Vagina (tissue), 2 donors: Measurements from ENCODE around the gene DGKE. TPM values are rescaled to one million over a fixed set of nuclear protein-coding genes. Genes with fewer than 3 reads are reported as not detected.

ENCODE experiments used
- DNase-seq, 2 donors: peaks; one replicate each; pipeline ENCODE4 v3.0.0-alpha.2; 2017; ENCODE audit errors: extremely low spot score in 2 of 2
- H3K27ac ChIP-seq: fragments of 200-600 bp; sonication (generic); one replicate; pipeline ENCODE4 v1.5.1; 2019
- H3K27me3 ChIP-seq: fragments of 200-600 bp; sonication (generic); one replicate; pipeline ENCODE4 v1.5.1; 2019
- H3K36me3 ChIP-seq, 2 donors: fragments of 200-600 bp; sonication (generic); one replicate each; pipeline ENCODE4 v1.5.1; 2017 to 2019
- H3K4me1 ChIP-seq: fragments of 200-600 bp; sonication (generic); one replicate; pipeline ENCODE4 v1.5.1; 2019
- H3K4me3 ChIP-seq, 2 donors: fragments of 200-600 bp; sonication (generic); 1 replicate in 1 of 2; 2 replicates in 1 of 2; pipeline ENCODE4 v1.5.1; 2016 to 2019
- H3K9me3 ChIP-seq: fragments of 200-600 bp; sonication (generic); one replicate; pipeline ENCODE4 v1.5.1; 2019
- POLR2A ChIP-seq, 2 donors: fragments of 450-650 bp; IDR thresholded peaks; one replicate each; pipeline ENCODE4 v1.6.1; 2017; ENCODE audit warnings: antibody characterized with exemption in 2 of 2, mild to moderate bottlenecking in 2 of 2, moderate library complexity in 2 of 2
- POLR2AphosphoS5 ChIP-seq, 2 donors: sonication (generic); formaldehyde crosslinking; IDR thresholded peaks; one replicate each; pipeline ENCODE4 v1.9.0; 2017; ENCODE audit warnings: antibody characterized with exemption in 2 of 2, mild to moderate bottlenecking in 2 of 2, low read depth in 1 of 2; ENCODE audit not compliant: insufficient read depth in 1 of 2
- intact Hi-C: fragments of 100-400 bp; cut with DNase I; formaldehyde crosslinking; loops from one replicate; pipeline ENCODE4 v1.15.1; 2023
- total RNA-seq: library from RNA; depleted of rRNA; stranded (reverse); fragments of >200 nt; gene quantifications from one replicate; pipeline ENCODE4 v1.2.3, GENCODE V29; 2016
- TF ChIP-seq, protein P1 (sequence below), 3 experiments: fragments of 450-650 bp in 2 of 3; fragments of 200-600 bp in 1 of 3; sonication (generic) in 1 of 3; IDR thresholded peaks; one replicate each; pipeline ENCODE4 v1.5.1; 2017 to 2019; ENCODE audit warnings: antibody characterized with exemption in 3 of 3, mild to moderate bottlenecking in 2 of 3, moderate library complexity in 2 of 3

Gene DGKE
- total RNA-seq, 1 donor from 2014 or later, result 13.0 TPM

DNA sequence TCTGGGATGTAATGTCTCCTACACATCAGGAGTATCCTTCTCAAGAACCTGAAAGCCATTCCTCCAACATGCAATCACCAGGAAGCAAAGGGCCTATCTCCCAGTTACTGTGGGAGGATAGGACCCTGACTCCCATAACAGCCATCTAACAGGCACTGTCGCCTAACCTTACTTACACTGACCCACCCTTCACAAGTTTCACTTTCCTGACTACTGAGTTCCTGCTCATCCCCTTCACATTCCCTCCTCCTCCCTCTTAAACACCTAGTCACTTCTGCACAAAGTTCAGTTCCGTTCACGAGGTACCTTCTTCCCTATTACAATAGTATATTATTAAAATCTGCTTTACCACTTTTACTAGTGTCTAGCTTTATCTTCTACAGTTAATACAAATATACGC is 1.5 kb upstream of the DGKE start:
- no peak for TF ChIP-seq POLR2AphosphoS5 (IDR thresholded peaks at IDR 0.05; ENCODE audit: insufficient read depth in 1 of 2, low read depth in 1 of 2)
- TF ChIP-seq POLR2A (IDR thresholded peaks at IDR 0.05), result no peak
- TF ChIP-seq, protein P1, sequence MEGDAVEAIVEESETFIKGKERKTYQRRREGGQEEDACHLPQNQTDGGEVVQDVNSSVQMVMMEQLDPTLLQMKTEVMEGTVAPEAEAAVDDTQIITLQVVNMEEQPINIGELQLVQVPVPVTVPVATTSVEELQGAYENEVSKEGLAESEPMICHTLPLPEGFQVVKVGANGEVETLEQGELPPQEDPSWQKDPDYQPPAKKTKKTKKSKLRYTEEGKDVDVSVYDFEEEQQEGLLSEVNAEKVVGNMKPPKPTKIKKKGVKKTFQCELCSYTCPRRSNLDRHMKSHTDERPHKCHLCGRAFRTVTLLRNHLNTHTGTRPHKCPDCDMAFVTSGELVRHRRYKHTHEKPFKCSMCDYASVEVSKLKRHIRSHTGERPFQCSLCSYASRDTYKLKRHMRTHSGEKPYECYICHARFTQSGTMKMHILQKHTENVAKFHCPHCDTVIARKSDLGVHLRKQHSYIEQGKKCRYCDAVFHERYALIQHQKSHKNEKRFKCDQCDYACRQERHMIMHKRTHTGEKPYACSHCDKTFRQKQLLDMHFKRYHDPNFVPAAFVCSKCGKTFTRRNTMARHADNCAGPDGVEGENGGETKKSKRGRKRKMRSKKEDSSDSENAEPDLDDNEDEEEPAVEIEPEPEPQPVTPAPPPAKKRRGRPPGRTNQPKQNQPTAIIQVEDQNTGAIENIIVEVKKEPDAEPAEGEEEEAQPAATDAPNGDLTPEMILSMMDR (IDR thresholded peaks at IDR 0.05), result no peak
- no peak for DNase-seq
- Histone ChIP-seq H3K4me1 (peaks cover 46% of the 10 kb centered on the region), H3K27ac (peak overlapping the region; percentile 97), H3K9me3 (no peaks in the 10 kb centered on the region), H3K36me3 (no peaks in the 10 kb centered on the region), H3K27me3 (no peaks in the 10 kb centered on the region), H3K4me3 (peak overlapping the region; percentile 82 to 93)
- intact Hi-C loops, result loop anchor here (5.0 kb wide), 1 partner anchor 80 kb away; the partner anchor contains the start of gene TRIM25

DNA sequence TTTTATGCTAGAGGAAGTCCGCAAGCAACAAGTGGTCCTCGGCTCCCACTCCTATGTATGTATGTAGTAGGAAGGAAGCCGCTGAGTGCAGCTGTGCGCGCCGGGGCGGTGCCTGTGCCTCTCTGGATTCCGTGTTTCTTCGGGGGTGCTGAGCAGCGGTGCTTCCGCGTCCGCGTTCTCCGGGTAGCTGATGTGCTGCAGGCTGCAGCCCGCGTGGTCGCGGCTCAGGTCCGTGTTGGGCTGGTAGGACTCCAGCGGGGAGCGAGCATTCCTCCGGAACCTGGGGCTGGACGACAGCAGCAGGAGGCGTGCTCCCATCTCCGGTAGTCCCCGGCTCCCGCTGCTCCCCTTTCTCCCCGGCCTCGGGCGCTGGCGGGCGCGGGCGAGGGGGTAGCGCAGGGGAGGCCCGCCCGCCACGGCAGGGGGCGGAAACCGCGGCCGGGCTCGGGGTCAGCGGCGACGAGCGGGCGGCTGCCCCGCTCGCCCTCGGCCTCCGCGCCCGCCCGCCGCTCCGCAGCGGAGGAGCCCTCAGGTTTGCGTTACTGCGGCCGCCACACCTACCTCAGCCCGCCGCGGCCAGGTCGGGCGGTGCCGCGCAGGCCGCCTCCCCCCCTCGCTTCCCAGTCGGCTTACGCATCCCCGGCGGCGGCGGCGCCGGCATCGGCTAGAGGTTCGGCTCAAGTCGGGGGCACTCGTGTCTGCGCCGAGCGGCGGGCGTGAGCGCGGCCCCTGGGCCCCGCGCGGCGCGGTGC is 718 bp upstream of the DGKE start:
- no peaks in the 10 kb centered on the region for H3K9me3 ChIP-seq
- H3K4me1 ChIP-seq, result peaks cover 54% of the 10 kb centered on the region
- H3K27ac ChIP-seq, result peak overlapping the region; percentile 97
- intact Hi-C loops, result loop anchor here (5.0 kb wide), 1 partner anchor 79 kb away; the partner anchor contains the start of gene TRIM25
- H3K4me3 ChIP-seq, result peak overlapping the region; percentile 82 to 93
- no peak for DNase-seq
- TF ChIP-seq, protein P1 (IDR thresholded peaks at IDR 0.05), result no peak
- TF ChIP-seq POLR2AphosphoS5 (IDR thresholded peaks at IDR 0.05; ENCODE audit: insufficient read depth in 1 of 2, low read depth in 1 of 2) (peak in 1 of 2 donors; percentile 52), POLR2A (IDR thresholded peaks at IDR 0.05) (peak in 1 of 2 donors; percentile 34)
- H3K27me3 ChIP-seq, result no peaks in the 10 kb centered on the region
- H3K36me3 ChIP-seq, result no peaks in the 10 kb centered on the region

DNA sequence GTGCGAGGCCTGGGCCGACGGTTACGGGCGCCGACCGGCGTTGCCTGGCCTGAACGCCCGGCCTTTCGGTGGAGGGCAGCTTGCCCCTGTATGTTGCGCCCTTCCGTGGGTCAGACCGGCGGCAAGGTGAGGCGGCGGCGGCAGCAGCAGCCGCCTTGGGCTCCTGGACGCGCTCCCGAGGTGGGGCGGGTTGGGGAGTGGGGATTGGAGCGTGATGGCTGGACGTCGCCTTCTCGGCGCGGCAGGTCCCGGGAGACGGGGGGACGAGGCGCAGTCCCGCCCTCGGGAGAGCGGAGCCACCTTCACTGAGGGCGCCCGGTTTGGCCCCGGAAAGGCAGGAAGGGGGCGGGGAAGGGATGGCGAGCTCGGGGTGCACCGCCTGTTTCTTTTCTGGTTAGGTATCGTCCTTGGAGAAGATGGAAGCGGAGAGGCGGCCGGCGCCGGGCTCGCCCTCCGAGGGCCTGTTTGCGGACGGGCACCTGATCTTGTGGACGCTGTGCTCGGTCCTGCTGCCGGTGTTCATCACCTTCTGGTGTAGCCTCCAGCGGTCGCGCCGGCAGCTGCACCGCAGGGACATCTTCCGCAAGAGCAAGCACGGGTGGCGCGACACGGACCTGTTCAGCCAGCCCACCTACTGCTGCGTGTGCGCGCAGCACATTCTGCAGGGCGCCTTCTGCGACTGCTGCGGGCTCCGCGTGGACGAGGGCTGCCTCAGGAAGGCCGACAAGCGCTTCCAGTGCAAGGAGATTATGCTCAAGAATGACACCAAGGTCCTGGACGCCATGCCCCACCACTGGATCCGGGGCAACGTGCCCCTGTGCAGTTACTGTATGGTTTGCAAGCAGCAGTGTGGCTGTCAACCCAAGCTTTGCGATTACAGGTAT is 671 bp downstream of the DGKE start:
- DNase-seq, result no peak
- H3K4me1 ChIP-seq, result peaks cover 57% of the 10 kb centered on the region
- intact Hi-C loops, result loop anchor here (5.0 kb wide), 1 partner anchor 78 kb away; the partner anchor contains the start of gene TRIM25
- H3K27me3 ChIP-seq, result no peaks in the 10 kb centered on the region
- peak overlapping the region; percentile 97 for H3K27ac ChIP-seq
- no peaks in the 10 kb centered on the region for H3K9me3 ChIP-seq
- TF ChIP-seq, protein P1 (IDR thresholded peaks at IDR 0.05), result no peak
- peak; percentile 24 to 50 for TF ChIP-seq POLR2AphosphoS5 (IDR thresholded peaks at IDR 0.05; ENCODE audit: insufficient read depth in 1 of 2, low read depth in 1 of 2)
- H3K4me3 ChIP-seq, result peak overlapping the region; percentile 82 to 93
- H3K36me3 ChIP-seq, result no peaks in the 10 kb centered on the region

DNA sequence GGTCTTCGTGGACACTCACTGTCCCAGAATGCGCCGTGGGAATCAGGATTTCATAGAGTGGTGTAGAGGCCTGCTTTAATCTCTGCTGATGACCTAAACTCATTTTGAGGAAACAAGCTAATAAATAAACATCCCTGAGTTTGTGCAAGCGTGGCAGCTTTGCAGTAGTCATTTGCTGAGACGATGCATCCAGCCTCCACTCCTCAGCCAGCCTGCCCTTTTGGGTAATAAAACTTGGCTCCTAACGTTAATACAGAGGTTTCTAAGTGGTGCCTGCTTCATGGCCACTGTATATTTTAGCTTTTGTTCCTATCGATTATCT is 1.3 kb downstream of the DGKE start:
- Histone ChIP-seq H3K4me1 (peaks cover 57% of the 10 kb centered on the region), H3K27ac (peak overlapping the region; percentile 97), H3K4me3 (peak overlapping the region; percentile 82 to 93), H3K9me3 (no peaks in the 10 kb centered on the region), H3K27me3 (no peaks in the 10 kb centered on the region), H3K36me3 (no peaks in the 10 kb centered on the region)
- TF ChIP-seq POLR2A (IDR thresholded peaks at IDR 0.05), result no peak
- TF ChIP-seq POLR2AphosphoS5 (IDR thresholded peaks at IDR 0.05; ENCODE audit: insufficient read depth in 1 of 2, low read depth in 1 of 2), result no peak
- TF ChIP-seq, protein P1 (IDR thresholded peaks at IDR 0.05), result no peak
- intact Hi-C loops, result no loop called here
- no peak for DNase-seq
